ENCODE data around the gene EDA. TPM values are rescaled to one million over a fixed set of nuclear protein-coding genes. Genes with fewer than 3 reads are reported as not detected.

Gene EDA
- total RNA-seq, 1 experiment from 2014 or later: 0.23 TPM

DNA sequence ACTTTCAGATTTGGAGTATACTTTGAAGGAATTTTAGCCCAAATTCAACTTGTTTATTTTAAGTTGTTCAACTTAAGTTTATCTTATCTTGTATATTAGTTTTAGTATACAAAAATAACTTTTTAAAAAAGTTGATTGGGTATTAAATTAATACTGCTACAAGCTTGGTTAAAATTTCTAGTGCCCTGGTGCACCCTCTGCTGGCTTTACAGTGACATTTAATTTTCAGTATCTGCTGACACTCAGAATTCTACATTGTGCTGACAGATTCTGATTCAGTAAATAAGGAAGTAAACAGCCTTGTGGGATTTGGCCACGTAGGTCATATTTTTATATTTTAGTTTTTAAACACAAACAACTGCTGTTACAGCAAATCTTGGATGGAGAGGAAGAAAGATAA is 2.9 kb downstream of the EDA start:
- no peak overlapping the region for H3K4me3 ChIP-seq (ENCODE audit: low read depth in 2 of 2, low read length in 2 of 2)
- CTCF ChIA-PET: interaction anchor here (1.3 kb wide), 1 partner anchor 81 kb away, joined by 3 read pairs; no protein-coding TSS in a partner anchor
- intact Hi-C loops (cut with micrococcal nuclease; ENCODE audit: unreplicated experiment) (loop anchor here (2.0 to 5.0 kb wide), 2 partner anchors 82 to 126 kb away; no protein-coding TSS in a partner anchor), in situ Hi-C loops (cut with HindIII; ENCODE audit: low pct_unique_long_range_greater_than_20kb, low sequenced_read_pairs) (no loop called here)
- H3K27ac ChIP-seq (ENCODE audit: low read length): no peak overlapping the region
- no peaks in the 10 kb centered on the region for H3K36me3 ChIP-seq (ENCODE audit: control insufficient read depth, insufficient read depth, low read length)
- ATAC-seq: no peak
- BruUV-seq (replicated peaks): no TSS peak
- no peaks in the 10 kb centered on the region for H3K9me3 ChIP-seq (ENCODE audit: control insufficient read depth, insufficient read depth, low read depth, low read length)
- POLR2A ChIA-PET: no interaction called here
- peaks cover 3% of the 10 kb centered on the region; the same call in 1 of the 2 replicates for H3K27me3 ChIP-seq (ENCODE audit: control insufficient read depth, insufficient read depth, low read length)
- no peak for DNase-seq (ENCODE audit: low read depth, low spot score)
- TF ChIP-seq, protein P1, sequence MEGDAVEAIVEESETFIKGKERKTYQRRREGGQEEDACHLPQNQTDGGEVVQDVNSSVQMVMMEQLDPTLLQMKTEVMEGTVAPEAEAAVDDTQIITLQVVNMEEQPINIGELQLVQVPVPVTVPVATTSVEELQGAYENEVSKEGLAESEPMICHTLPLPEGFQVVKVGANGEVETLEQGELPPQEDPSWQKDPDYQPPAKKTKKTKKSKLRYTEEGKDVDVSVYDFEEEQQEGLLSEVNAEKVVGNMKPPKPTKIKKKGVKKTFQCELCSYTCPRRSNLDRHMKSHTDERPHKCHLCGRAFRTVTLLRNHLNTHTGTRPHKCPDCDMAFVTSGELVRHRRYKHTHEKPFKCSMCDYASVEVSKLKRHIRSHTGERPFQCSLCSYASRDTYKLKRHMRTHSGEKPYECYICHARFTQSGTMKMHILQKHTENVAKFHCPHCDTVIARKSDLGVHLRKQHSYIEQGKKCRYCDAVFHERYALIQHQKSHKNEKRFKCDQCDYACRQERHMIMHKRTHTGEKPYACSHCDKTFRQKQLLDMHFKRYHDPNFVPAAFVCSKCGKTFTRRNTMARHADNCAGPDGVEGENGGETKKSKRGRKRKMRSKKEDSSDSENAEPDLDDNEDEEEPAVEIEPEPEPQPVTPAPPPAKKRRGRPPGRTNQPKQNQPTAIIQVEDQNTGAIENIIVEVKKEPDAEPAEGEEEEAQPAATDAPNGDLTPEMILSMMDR (IDR thresholded peaks at IDR 0.05): peak; percentile 62; the same call in 1 of the 2 replicates
- TF ChIP-seq SIN3A (IDR thresholded peaks at IDR 0.05; ENCODE audit: borderline replicate concordance, insufficient read depth, low read depth, low read length): no peak
- no peaks in the 10 kb centered on the region; the same call in 1 of the 2 replicates for H3K4me1 ChIP-seq (ENCODE audit: control insufficient read depth, insufficient read depth, low read length)

DNA sequence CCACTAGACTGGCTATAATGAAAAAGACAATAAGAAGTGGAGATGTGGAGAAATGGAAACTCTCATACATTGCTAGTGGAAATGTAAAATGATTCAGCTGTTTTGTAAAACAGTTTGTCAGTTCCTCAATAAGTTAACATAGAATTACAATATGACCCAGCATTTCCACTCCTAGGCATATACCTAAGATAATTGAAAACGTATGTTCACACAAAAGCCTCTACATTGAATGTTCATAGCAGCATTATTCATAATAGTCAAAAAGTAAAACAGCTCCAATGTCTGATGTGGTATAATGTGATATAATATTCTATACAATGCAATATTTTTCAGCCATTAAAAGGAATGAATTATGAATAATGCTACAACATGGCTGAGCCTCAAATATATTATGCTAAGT is 10.2 kb downstream of the EDA start:
- no peak overlapping the region for H3K4me3 ChIP-seq (ENCODE audit: low read depth in 2 of 2, low read length in 2 of 2)
- DNase-seq (ENCODE audit: low read depth, low spot score): no peak
- no peaks in the 10 kb centered on the region for H3K9me3 ChIP-seq (ENCODE audit: control insufficient read depth, insufficient read depth, low read depth, low read length)
- TF ChIP-seq SIN3A (IDR thresholded peaks at IDR 0.05; ENCODE audit: borderline replicate concordance, insufficient read depth, low read depth, low read length) (no peak), TCF7L2 (IDR thresholded peaks at IDR 0.05; ENCODE audit: low read depth, low read length) (no peak), POLR2AphosphoS5 (IDR thresholded peaks at IDR 0.05; ENCODE audit: low read depth, low read length) (no peak)
- TF ChIP-seq, protein P2, sequence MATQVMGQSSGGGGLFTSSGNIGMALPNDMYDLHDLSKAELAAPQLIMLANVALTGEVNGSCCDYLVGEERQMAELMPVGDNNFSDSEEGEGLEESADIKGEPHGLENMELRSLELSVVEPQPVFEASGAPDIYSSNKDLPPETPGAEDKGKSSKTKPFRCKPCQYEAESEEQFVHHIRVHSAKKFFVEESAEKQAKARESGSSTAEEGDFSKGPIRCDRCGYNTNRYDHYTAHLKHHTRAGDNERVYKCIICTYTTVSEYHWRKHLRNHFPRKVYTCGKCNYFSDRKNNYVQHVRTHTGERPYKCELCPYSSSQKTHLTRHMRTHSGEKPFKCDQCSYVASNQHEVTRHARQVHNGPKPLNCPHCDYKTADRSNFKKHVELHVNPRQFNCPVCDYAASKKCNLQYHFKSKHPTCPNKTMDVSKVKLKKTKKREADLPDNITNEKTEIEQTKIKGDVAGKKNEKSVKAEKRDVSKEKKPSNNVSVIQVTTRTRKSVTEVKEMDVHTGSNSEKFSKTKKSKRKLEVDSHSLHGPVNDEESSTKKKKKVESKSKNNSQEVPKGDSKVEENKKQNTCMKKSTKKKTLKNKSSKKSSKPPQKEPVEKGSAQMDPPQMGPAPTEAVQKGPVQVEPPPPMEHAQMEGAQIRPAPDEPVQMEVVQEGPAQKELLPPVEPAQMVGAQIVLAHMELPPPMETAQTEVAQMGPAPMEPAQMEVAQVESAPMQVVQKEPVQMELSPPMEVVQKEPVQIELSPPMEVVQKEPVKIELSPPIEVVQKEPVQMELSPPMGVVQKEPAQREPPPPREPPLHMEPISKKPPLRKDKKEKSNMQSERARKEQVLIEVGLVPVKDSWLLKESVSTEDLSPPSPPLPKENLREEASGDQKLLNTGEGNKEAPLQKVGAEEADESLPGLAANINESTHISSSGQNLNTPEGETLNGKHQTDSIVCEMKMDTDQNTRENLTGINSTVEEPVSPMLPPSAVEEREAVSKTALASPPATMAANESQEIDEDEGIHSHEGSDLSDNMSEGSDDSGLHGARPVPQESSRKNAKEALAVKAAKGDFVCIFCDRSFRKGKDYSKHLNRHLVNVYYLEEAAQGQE (IDR thresholded peaks at IDR 0.05; ENCODE audit: insufficient read depth in 1 of 2, low read depth in 2 of 2, low read length in 1 of 2): no peak
- TF ChIP-seq, protein P1 (IDR thresholded peaks at IDR 0.05): no peak
- H3K27ac ChIP-seq (ENCODE audit: low read length): no peak overlapping the region
- ChIA-PET CTCF (no interaction called here), POLR2A (no interaction called here)
- in situ Hi-C loops (cut with HindIII; ENCODE audit: low pct_unique_long_range_greater_than_20kb, low sequenced_read_pairs) (no loop called here), intact Hi-C loops (cut with micrococcal nuclease; ENCODE audit: unreplicated experiment) (no loop called here)
- no peak for ATAC-seq
- BruUV-seq (replicated peaks): no TSS peak
- no peaks in the 10 kb centered on the region for H3K36me3 ChIP-seq (ENCODE audit: control insufficient read depth, insufficient read depth, low read length)
- H3K27me3 ChIP-seq (ENCODE audit: control insufficient read depth, insufficient read depth, low read length): no peaks in the 10 kb centered on the region; the same call in 1 of the 2 replicates
- no peaks in the 10 kb centered on the region for H3K4me1 ChIP-seq (ENCODE audit: control insufficient read depth, insufficient read depth, low read length)

Measured in Panc1 (cell line).